Stimulated activated CD8-positive, alpha-beta memory T cell treated with anti-CD3 and anti-CD28 coated beads, Interleukin-7, amount 100 ng/mL, for 24 hours (primary cell): ENCODE data around the gene C20orf96.
A peak's percentile ranks its signal among the peaks of the same experiment; 100 is the strongest.

Experiments
- DNase-seq: peaks from one replicate; pipeline ENCODE4 v3.0.0-alpha.2; 2020; ENCODE audit warnings: low read depth

Gene C20orf96

DNA sequence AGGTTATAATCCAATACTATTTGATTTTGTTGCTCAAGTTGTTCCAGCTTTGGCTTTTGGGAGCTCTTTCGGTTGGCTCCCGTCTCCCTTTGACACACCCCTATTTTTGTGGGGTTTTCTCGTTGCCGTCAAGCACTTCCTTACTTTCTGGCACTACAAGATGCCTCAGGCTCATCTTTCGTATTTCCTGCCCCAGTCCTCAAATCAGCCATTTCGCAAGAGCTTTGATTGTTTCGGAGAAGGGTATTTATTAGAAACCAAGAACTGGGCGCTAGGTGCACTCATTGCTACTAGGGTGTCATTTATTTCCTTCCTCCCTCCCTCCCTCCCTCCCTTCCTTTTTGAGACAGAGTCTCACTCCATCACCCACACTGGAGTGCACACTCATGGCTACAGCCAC lies 21.5 kb upstream of the C20orf96 start:
- no peak for DNase-seq

DNA sequence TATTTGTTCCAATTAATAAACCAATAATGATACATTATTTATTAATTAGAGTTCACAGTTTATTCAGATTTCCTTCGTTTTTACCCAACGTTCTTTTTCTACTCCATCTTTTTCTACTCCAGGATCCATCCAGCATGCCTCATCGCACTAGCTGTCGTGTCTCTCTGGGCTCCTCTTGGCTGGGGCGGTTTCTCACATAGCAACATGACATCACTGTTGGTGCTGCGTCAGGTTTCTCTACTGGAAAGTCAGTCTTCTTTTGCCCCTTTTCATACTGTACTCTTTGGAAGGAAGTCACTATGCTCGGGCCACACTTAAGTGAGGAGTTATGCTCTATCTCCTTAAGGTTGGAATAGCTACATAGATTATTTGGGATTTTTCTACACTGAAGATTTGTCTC lies 21.1 kb upstream of the C20orf96 start:
- no peak for DNase-seq

DNA sequence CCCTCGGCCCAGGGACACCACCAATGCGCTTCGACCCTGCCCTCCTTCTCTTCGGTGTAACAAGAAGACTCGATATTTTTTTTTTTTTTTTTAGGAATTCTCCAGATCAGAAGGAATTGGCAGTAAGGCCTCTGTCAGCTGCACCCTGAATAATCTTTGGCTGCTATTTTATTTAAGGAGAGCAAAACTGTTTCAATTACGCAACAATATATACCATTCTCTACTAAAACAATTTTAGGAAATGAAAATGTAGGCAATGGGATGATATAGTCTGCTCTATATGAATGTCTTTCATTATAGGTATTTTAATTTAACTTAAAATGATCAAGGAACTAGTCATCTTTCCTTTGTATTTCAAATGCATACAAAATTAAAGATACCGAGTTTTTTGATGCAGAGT lies 20.1 kb upstream of the C20orf96 start:
- no peak for DNase-seq

DNA sequence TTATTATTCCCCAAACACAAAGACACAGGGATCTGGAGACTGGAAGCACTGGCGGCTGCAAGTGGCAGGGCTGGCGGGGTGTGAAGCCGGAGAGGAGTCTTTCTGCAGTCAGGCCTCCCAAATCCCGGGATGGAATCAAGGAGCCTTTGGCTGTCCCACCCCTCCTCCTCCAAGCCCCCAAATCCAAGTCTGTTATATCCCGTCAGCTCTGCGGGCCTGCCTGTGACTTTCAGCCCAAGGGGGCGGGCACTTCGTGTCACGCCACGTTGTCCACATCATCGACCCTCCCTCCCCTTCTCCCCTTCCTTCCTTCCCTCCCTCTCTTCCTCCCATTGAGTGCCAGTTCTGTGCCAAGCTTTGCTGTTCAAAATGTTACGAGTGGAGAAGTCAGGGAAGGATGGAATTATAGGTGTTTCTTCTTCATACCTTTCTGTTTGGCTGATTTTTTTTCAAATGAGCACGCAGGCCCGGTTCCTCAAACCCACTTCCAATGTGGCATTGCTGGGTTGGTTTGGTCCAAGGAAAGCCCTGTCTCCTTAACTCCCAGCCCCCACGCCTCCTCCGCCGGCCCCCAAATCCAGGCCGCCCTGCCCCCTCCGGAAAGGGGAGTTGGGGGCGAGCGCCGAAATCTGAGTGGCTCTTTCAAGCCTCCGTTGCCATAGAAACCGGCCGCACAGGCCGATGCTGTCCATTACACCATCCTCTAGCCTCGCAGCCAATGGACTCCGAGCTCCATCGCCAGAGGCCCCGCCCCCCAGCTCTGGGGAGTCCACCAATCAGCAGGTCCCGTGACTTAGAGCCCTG lies 19.5 kb upstream of the C20orf96 start:
- DNase-seq, result peak; percentile 66

DNA sequence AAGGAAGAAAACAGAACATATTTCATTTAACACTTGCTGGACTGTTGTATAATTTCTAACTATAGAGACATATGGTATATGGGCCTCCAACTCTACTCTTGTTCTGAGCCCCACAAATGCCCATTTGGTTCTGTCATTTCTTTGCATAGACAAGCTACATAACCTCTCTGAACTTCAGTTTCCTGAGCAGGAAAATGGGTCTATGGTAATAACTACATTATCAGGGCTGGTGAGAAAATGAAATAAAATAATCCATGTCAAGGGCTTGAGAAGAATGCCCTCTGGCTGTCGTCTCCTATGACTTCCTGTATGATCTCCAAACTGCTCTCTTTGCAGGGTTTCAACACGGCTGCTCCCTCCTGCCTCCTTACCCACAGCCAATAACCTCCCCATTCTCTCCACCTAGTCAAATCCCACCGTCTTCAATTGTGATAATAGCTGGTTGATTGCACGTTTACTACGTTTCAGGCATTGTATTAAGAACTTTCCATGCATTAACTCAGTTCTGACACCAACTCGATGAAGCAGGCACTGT lies 18.8 kb upstream of the C20orf96 start:
- no peak for DNase-seq

DNA sequence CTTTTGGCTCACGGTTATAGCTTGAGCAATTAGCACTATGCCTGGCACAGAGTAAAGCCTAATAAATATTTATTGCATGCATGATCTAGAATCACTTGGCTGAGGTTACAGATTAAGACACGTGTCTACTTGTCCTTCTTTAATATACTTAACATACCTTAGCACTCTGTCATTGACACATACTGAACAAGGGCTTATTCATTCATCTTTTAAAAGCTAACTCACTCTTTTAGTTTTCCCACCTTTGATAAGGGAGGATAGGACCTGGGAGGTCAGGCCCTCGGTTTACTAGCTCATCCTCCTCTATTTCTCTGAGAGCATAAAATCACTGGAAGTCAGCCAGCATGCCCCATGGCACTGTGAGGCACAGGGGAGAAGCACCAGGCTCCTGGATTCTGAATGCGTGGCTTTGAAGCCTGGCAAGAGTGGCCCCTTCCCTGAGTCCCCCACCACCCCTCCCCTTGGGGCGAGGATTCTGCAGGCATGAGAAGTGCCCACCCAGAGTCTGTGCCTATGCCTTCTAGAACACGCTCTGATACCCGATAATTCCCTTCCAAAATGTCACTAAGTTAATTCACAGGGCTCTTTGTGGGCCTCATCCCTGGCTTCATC lies 18.0 kb upstream of the C20orf96 start:
- no peak for DNase-seq

DNA sequence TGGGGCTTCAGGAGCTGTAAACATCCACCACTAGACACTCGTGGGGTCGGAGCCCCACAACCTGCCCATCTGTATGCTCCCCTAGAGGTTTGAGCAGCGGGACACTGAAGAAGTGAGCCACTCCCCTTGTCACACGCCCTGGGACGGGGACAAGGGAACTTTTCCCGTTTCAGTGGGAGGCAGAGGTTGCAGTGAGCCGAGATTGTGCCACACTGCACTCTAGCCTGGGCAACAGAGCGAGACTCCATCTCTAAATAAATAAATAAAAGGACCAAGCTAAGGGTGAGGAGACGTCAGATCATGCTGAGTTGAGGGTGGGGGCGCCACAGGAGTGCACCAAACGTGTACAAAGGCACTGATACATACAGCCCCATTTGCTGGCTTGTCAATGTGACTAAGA lies 15.2 kb upstream of the C20orf96 start:
- DNase-seq, result no peak

DNA sequence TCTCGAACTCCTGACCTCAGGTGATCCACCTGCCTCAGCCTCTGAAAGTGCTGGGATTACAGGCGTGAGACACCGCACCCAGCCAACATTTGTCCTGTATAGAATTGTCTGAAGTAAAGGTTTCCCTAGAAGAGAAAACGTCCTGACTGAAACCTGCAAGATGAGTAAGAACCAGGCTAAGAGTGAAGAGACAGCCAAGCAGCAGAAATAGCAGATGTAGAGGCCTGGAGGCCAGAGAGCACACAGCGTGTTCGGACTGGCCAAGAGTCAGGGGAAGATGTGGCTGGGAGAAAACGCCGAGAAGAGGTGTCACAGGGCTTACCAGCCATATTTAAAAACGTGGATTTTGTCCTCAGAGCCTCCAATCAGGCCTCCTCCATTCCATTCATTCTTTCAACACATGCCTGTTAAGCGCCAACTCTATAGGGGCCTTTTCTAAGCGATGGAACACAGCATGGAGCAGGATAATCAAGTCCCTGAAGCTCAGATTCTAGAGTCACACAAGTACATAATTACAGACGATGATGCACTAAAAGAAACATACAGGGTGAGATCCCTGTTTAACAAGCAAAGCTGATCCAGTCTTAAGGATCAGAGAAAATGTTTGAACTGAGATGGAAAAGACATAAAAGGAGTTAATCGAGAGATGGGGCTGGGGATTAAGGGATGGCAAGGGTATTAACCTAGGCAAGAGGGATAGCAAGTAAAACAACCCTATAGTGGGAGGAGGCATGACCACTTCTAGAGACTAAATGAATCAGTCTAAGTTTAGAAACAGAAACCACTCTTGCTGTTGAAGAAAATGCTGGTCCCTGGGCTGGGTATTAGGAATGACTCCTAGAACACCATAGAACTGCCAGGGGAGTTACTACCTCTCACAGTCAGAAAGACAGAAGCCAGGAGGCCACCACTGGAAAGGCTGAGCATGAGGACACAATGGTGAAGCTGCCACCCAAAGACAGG lies 11.6 kb upstream of the C20orf96 start:
- no peak for DNase-seq

DNA sequence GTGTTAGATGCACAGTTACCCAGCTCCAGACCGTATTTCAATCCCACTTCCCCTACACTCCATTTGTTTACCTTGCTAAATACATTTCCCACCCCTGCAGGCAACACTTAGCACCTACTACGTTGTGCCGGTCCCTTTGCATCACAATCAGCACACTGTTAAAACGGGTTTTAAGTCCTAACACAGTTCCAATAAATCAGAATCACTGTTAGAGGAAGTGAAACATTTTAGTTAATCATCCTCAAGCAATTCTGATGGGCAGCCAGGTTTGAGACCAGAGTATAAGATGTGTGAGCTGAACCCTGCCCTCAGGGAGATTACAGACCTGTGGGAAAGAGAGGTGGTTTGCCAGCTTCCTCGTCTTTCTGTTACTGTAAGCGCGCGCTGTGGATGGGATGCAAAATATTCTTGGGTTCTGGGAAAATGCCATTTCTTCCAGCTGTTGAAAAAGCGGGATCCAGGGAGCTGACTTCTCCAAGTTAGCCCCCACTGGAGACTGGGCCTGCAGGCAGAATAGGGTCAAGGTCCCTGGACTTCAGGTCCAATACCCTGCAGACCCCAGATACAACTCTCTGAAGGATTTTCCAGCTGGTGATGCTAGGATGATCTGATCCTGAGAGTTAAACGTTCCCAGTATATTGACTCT lies 9.9 kb upstream of the C20orf96 start:
- no peak for DNase-seq

DNA sequence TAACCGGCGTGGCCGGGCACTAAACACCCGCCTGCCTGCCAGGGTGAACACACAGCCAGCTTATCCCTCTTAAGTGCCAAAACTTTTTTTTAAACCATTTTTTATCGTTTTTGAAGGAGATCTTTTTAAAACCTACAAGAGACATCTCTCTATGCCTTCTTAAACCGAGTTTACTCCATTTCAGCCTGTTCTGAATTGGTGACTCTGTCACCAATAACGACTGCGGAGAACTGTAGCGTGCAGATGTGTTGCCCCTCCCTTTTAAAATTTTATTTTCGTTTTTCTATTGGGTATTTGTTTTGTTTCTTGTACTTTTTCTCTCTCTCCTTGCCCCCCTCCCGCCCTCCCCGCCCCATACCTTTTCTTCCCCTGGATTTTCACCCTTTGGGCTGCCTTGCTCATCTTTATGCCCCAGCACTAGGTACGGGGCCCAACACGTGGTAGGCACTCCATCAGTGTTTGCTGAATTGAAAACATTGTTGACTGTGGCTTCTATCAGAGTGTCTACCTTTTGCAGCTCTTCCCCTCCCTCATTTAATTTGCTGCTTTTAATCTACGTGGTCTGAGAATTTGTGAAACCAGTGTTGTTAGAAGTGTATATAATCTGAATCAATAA lies 8.3 kb upstream of the C20orf96 start:
- no peak for DNase-seq

DNA sequence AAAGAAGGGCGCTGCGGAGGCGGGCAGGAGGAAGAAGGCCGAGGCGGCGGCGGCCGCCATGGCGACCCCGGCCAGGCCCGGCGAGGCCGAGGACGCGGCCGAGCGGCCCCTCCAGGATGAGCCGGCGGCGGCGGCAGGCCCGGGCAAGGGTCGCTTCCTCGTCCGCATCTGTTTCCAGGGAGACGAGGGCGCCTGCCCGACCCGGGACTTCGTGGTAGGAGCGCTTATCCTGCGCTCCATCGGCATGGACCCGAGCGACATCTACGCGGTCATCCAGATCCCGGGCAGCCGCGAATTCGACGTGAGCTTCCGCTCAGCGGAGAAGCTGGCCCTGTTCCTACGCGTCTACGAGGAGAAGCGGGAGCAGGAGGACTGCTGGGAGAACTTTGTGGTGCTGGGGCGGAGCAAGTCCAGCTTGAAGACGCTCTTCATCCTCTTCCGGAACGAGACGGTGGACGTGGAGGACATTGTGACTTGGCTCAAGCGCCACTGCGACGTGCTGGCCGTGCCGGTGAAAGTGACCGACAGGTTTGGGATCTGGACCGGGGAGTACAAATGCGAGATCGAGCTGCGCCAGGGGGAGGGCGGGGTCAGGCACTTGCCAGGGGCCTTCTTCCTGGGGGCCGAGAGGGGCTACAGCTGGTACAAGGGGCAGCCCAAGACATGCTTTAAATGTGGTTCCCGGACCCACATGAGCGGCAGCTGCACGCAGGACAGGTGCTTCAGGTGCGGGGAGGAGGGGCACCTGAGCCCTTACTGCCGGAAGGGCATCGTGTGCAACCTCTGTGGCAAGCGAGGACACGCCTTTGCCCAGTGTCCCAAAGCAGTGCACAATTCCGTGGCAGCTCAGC lies 7.6 kb upstream of the C20orf96 start:
- DNase-seq, result peak; percentile 6

DNA sequence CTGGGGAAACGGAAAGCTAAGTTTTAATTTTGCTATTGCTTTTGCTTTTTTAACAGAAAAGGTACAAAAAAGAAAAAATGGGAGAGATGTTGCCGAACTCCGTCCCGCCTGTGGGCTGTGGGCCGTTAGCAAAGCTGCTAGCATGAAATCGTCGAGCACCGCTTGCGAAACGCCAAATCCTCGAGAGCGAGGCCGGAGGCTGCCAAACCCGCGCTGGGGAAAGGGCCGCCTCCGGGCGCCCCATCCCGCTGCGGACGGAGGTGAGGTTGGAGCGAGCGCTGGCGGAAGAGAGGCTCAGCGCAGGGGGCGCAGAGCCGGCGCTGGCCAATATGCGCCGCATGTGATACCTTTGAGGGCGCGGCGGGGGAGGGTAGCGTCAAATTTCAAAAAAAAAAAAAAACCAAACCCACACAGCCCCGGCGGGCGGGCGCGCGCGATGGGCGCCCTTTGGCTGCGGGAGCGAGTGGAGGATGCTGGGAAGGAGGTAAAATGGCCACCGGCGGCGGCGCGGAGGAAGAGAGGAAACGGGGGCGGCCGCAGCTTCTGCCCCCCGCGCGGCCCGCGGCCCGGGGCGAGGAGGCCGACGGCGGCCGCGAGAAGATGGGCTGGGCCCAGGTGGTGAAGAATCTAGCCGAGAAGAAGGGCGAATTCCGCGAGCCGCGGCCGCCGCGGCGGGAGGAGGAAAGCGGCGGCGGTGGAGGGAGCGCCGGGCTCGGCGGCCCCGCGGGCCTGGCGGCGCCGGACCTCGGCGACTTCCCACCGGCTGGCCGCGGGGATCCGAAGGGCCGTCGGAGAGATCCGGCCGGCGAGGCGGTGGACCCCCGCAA lies 6.8 kb upstream of the C20orf96 start, which contains the start of gene ZCCHC3:
Gene ZCCHC3, plus strand, starts transcription at position 473 of the 827 bp plus-strand sequence. Its CDS starts 17 bp downstream, at position 490.
- peak; percentile 59 for DNase-seq

DNA sequence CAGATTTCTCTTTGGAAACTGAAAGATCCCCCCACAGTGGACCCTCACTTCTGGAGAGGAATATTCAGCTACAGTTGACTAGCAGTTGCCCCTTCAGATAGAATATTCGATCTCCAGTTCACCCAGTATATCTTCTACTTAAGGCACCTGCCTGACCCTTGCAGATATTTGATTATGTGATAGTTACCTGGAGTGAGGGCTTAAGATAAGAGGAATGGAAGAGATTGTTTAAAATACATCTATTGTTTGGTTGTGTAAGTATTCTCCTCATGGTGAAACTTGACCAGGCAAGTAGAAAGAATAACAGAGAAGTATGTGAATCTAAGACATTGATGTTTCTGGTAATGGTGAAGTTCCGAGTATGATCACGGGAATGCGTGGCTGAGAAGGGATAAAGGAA lies 5.3 kb upstream of the C20orf96 start:
- no peak for DNase-seq

DNA sequence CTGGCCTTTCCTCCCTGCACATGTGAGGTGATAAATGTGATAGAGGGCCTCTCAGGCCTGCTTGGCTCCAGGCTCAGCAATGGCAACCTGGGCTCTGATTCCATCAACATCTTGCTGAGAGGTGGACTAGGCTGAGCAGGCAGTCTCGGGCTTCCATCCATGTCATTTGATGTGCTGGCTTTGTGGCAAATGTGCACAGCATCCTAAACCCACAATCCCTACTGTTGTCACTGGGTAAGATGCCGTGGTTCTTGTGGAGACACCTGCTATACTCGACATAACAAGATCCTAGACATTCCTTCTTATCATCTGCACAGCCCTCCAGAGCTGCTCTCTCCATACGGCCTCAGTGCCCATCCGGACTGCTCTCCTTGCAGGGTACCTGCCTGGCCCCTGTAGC lies 4.1 kb upstream of the C20orf96 start:
- no peak for DNase-seq

DNA sequence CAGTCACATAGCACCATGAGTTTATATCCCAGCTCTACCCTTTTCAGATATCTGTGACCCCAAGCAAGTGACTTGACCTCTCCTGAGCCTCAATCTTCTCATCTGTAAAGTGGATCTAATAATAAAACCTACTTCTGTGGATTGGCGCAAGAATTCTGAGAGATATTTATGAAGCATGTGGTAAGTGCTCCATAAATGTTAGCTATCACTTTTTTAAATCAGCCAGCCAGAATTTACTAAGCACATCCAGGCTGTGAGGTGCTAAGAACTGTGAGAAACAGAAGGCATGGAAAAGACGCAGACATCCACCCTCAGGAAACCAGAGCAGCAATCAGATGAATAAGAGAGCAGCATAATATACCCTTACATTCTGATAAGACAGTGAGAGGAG lies 862 bp downstream of the C20orf96 start:
- DNase-seq, result no peak

DNA sequence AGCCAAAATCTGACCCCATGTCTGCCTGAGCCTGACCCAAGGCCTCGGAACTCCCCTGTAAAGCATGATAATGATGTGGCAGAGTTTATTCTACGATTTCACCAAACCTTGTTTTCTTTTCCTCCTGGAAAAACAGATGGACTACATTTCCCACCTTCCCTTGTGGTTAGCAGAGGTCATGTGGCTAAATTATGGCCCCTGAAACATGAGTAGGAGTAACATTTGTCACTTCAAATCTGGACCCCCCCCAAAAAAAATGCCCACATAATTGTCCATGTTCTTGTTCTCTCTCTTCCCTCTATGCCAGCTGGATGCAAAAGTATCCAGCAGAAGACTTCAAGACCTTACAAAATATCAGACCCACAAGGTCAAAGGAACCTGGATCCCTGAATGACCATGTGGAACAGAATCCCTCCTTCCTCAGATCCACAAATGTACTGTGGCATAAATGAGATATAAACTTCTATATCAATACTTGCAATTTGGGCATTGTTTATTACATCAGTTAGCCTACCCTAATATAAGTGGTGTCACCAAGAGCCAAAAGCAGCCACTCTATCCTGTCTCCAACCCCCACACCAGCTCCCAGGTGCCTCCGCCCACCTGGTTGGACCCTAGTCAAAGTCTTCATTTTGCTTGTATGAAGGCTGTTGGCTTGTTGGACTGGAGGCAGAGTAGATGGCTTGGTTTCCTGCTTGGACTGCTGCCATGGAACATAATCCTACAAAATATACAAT lies 1.4 kb downstream of the C20orf96 start:
- DNase-seq, result no peak

DNA sequence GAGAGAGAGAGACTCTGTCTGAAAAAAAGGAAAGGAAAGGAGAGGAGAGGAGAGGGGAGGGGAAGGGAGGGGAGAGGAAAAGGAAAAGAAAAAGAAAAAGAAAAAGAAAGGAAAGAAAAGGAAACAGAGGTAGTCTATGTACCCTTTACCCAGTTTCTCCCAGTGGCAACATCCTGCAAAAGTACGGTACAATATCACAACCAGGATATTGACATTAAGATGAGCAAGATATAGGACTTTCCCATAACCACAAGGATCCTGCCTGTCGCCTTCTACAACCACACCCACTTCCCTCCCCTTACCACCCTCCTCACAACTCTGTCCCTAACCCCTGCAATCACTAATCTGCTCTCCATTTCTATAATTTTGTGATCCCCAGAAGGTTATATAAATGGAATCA lies 4.0 kb downstream of the C20orf96 start:
- DNase-seq, result no peak

DNA sequence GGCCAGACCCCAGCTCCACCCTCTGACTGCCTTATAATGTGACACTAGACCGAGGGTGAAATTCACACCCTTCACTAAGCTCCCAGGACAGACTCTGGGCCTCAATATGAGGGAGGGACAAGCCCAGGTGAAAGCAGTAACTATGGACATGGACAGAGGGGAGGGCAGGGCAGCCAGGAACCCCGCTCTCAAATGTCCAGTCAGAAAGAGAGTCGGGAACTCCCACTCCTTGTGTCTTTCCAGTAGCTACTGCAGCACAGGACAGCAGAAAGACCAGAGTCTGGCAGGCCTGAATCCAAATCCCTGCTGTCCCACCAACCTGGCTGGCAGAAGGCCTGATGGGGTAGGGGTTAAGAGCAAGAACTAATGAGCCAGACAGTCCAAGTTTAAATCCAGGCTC lies 6.4 kb downstream of the C20orf96 start:
- DNase-seq, result no peak
